Stimulated activated CD8-positive, alpha-beta memory T cell treated with anti-CD3 and anti-CD28 coated beads, Interleukin-4, amount 100 ng/mL, for 24 hours (primary cell): ENCODE results near the gene TMEM132E.
A peak's percentile ranks its signal among the peaks of the same experiment; 100 is the strongest.

ENCODE experiments used
- DNase-seq: peaks from one replicate; pipeline ENCODE4 v3.0.0-alpha.2; 2020; ENCODE audit warnings: low read depth

TMEM132E gene

DNA sequence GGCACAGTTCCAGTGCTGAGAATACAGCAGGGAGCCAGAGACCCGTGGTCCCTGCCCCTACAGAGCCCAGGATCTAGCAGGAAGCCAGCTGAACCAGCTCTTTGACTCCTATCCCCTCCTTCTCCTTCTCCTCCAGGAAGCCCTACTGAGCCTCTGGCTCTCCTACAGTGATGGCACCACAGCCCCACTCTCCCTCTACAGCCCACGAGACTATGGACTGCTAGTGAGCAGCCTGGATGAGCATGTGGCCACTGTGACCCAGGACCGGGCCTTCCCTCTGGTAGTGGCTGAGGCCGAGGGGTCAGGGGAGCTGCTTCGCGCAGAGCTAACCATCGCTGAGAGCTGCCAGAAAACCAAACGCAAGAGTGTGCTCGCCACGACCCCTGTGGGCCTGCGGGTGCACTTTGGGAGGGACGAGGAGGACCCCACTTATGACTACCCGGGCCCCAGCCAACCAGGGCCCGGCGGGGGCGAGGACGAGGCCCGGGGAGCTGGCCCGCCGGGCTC is 57.7 kb downstream of the TMEM132E start:
- no peak for DNase-seq

DNA sequence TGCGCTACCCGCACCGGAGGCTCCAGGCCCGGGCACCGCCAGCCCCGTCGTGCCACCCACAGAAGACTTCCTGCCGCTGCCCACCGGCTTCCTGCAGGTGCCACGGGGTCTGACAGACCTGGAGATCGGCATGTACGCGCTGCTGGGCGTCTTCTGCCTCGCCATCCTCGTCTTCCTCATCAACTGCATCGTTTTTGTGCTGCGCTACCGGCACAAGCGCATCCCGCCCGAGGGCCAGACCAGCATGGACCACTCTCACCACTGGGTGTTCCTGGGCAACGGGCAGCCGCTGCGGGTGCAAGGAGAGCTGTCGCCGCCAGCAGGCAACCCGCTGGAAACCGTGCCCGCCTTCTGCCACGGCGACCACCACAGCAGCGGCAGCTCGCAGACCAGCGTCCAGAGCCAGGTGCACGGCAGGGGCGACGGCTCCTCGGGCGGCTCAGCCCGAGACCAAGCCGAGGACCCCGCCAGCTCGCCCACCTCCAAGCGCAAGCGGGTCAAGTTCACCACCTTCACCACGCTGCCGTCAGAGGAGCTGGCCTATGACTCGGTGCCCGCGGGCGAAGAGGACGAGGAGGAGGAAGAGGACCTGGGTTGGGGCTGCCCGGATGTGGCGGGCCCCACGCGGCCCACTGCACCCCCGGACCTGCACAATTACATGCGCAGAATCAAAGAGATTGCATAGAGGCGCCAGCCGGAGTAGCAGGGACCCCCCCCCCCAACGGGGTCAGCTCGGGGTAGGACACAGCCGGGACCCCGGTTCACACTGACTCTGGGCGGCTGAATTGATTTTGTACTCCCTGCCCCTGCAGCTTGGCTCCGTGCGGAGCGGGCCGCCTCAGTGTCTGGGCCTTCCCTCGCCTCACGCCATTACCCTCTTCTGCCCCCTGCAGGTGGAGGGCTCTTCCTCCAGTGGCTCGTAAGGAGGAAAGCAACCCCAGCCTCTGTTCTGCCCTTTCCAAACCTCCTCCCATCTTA is 58.5 kb downstream of the TMEM132E start:
- DNase-seq = peak; percentile 70

DNA sequence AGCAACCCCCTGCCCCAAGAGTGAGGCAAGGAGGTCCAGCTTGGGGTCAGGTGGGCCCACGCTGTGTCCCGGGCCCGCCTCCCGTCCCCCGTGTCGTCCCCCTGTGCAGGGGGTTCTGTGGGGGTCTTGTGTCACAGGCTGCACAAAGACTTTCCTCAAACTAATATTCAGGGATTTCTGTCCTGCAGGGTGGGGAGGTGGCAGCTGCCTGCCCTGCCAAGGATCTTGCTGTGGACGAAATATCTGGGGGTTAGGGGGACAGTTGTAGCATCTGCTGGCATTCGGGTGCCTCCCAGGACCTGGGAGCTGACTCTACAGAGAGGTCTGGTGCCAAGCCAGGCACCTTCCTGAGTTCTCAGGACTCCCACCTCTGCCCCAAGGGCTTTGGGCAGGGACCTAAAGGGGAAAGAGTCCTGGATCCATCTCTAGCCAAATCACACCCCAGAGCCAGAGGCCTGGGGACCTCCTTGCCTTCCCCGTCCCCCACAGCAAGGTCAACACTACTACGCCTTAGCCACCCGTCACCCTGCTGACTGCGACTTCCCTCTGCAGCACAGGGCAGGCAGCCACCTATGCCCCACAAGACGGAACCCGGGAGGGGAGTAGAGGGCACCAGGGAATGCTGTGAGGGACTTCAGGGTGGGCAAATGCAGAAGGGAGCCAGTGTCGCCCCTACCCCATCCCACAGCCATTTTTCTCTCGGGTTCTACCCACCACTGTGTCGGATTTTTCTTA is 59.3 kb downstream of the TMEM132E start:
- DNase-seq = no peak

DNA sequence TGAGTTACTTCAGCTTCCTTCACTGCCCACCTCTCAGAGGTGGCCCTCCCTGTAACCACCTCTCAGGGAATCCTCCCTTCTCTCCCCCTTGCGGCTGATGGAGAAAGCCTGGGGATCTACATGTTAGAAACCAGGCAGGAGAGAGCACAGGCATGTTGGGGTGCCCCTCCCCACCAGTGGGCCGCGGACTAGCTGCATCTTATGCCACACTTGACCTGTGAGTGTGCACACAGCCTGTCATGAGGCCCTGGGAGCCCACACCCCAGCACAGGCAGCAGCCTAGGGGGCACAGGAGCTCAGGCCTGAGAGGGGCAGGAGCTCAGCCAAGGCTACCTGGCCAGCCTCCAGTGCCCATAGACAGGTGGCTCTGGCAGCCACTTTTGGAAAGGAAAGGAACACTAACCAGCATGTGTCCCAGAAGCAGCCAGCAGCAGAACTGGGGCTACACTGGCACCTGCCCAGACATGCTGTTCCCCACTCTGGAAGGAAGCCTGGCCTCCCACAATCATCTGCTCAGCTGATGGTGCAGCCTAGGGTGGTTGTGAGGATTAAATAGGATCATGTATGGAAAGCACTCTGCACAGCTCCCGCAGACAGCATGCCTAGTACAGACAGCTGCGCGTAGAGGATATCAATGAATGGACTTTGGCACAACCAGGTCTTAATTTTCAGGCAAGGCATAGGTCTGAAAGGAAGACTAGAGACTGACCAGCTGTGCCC is 60.5 kb downstream of the TMEM132E start:
- DNase-seq = no peak

DNA sequence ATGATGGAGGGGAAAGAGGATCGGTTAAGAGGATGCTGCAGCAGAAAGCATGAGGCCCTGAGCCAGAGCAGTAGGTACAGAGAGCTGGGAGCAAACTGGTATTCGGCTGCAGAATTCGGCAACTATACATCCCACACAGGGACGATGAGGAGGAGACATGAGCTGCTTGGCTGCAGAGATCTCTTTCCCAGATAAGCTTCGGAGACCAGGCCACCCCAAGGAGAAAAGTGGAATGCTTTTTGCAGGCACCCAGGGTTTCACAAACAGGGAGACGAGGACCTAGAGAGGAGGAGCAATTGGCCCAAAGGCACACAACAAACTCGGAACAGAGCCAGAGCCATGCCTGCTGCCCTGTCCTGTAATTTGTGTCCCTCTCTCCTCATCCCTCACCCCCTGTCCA is 62.0 kb downstream of the TMEM132E start:
- DNase-seq = no peak

DNA sequence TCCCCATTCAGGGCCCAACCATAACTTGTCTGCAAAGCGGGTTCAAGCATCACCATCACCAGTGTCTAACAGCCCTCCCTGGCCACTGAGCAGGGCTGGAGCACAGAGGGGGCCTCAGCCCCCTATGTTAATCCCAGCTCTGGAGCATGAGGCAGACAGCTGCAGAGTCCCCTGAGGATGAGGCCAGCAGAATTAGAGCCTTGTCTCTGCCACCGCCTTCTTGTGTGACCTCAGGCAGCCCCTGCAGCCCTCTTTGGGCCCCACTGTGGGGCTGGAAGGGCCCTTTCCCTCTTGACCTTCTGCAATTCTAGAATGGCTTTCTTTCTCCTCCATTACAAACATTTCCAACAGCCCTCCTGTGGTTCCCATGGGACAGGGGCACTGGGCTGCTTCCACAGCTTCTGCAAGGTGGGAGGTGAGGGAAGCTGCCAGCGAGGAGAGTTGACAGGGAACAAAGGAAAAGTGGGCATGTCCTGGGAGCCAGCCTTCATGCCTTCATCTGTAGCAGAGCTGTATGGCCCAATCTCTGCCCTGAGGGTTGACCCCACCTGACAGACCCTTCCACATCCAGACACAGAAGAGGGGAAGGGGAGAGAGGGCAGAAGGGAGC is 65.7 kb downstream of the TMEM132E start:
- no peak for DNase-seq

DNA sequence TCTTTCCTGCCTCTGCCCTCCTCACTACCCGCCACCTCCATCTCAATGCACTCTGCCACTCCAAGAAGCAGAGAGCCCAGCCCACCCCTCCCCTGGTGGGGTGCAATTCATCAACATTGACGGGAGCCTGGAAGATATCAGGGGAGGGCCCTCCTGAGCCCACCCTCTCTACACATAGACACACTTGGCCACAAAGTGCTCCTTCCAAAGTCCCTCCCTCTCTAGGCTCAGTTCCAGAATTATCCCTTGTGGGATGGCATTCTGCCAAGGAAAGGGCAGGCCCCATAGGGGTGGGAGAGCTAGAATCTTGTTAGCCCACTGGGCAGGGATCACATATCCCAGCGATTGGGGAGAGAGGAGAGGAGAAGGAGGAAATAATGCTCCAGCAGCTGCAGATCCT is 66.2 kb downstream of the TMEM132E start:
- no peak for DNase-seq

DNA sequence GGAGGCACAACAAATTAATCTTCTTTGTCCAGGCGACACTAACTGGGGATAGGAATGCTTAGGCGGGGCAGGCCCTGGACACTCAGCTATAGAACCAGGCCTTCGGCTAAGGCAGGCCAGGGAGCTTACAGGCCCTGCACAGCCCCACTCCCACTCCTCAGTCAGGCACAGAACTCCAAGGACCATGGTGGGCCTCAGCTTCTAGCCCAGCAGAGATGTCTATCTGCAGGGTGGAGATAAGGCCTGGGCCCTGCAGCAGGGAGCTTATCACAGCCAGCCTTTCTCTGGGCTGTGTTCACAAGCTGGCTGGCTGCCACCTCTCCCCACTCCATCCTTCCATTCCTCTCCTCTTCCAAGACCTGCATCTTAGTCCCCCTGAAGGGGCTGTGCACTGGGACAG is 68.1 kb downstream of the TMEM132E start:
- no peak for DNase-seq

DNA sequence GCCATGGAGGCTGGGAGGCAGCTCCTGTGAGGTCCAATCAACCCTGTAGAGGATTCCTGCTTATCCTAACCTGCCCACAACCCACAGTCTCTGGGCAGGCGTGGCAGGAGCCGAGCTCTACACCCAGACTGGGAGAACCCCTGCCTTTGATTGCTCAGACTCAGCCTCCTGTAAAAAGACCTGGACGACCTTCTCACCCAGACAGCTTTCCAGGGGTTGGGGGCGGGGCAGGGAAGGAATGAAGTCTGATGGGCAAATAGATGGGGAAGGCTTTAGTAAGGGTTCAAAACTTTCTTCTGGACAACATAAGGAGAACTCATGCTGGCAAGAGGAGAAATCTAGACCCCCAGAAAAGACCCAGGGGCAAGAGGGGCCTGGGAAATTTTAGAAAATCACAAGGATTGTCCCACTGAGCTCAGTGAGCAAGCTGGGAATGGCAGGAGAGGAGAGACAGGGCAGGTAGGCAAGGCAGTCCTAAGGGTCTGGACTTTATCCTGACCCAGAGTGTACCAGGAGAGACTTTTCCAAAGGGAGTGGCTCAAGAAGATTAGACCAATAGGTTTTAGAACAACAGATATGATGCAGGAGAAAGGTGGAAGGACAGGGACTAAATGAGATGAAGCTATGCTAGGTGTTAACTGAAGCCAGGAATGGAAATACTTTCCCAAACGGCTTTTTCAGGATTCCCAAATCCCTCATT is 70.8 kb downstream of the TMEM132E start:
- DNase-seq = no peak

DNA sequence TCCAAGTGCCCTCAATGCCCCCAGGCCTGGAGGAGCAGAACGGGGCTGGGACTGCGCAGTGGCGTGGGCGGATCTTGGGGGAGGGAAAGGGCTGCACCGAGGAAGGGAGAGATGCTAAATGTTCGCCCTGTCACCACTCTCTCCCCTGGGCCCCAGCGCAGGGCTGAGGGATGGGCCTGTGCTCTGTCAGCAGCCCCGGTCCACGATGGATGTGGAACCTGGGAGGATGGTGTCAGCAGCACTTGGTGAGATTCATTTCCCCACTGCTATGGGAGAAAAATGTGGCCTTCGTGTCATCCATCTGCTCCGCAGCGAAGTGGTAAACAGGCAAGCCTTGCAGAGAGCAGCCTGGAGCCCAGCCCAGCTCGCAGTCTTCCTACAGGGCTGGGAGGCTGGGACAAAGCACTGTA is 72.0 kb downstream of the TMEM132E start:
- no peak for DNase-seq

DNA sequence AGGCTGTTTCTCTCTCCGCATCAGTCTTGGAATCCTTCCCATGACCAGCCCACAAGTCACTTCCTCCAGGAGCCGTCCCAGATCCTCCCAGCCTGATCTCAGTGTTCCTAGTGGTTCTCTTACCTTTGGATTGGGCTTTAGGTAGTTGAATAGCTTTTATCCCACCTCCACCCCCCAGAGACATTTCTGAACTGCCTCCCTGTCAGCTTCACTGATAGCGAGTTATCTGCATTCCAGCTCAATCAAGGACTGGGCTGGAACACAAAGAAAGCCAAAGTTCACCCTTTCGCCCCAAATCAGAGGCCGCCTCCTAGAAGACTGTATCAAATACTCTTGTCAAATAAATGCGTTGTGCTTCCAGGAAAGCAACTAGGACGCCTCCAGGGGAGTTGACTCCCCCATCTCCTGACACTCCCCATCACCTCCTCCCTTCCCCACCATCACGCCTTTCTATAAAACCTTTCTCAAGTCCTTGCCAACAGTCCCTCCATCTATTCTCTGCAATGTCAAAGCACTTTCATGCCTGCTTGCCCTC is 72.7 kb downstream of the TMEM132E start:
- no peak for DNase-seq

DNA sequence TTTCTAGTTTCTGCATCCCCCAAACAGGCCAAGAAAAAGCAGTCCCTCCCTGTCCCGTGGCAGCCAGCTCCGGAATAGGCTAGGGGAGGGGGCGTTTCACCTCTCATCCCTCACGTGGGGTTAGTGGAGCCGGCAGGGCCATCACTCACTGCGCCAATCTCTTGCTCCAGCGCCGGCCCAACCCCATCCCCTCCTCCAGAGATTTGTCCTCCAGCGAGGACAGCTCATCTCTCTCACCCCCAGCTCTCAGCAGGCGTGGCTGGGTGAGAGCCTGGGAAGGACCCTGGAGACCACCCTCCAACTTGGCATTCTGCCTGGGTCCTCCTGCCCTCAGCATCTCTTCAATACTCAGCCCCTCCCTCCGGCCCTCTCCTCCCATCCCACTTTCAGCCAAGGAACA is 74.1 kb downstream of the TMEM132E start:
- DNase-seq = no peak

DNA sequence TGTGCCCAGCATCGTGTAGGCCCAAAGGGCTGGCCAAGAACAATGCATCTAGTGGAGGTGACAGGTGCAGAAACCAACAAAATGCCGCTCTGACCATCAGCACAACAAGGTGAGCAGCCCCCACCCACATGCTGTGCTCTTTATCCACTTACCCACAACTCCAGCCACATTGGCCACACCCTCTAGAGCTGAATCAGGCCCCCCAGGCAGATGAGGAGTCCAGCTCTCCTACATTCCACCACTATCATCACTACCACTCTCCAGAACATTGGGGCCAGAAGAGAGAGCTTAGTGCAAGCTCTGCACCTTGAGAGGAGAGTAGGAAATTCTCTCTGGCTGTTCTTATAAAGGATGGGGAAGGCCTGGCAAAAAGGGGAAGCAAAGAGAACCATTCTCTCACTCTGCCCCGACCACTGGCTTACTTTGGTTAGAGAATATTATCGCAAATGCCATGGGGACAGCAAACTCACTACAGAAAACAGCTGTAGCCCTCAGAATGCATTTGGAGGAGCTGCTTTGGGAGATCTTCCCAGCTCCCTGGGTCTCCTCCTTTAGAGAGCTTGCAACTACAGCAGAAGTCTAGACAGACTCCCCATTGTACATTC is 75.0 kb downstream of the TMEM132E start:
- no peak for DNase-seq

DNA sequence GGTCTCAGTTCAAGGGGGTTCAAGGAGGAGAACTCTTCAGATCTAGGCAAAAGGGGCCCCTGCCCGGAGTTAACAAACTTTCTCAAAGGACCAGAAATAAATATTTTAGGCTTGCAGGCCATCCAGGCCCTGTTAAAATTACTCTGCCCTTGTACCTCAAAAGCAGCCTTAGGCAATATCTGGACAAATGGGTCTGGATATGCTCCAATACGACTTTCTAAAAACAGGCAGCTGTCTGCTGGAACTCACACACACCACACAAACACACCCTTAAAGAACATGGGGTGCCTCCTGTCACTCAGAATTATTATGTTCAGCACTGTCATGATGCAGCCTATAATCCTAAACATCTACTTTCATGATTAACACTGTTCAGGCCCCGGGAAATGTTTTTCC is 75.5 kb downstream of the TMEM132E start:
- no peak for DNase-seq

DNA sequence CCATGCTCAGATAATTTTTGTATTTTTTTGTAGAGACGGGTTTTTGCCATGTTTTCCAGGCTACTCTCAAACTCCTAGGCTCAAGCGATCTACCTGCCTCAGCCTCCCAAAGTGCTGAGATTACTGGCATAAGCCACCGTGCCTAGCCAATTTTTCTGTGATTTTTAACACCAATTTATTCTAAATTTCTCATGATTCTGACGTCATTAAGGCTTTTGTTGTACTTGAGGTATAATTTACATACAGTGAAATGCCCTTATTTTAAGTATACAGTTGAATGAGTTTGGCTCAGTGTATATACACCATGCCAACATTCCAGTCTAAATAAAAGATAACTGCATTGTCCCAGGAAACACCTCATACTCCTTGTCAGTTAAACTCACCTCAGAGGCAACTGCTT is 77.4 kb downstream of the TMEM132E start:
- DNase-seq = no peak

DNA sequence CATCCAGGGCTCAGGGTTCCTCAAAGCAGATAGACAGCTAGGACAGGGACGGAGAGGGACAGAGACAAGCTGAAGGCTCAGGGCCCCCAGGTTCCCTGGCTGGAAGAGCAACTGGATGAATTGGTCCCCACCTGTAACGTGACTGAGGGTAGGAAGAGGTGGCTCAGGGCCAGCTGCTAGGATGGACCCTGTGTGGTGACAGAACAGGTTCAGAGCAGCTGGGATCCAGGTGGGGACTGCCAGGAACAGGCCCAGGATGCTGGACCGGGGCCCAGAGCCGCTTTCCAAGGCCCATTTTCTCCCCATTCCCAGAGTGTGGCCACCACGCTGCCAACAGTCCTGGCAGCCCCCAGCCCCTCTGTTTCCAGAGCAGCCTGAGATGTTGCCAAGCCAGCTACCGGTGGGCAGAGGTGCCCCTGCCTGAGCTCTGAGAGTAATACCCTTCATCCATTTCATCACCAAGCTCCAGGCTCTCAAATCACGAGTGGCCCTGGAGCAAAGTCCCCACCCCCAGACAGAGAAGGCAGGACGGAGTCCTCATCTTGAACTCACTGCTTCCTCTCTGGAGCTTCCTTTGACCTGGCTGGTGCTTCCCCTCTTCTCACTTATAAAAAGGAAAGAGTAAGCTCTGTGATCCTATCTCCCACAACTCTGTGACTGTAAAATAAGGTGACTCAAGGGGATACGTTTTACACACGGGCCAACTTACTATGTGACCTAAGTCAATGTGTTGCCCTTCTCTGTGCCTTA is 79.6 kb downstream of the TMEM132E start:
- DNase-seq = no peak

DNA sequence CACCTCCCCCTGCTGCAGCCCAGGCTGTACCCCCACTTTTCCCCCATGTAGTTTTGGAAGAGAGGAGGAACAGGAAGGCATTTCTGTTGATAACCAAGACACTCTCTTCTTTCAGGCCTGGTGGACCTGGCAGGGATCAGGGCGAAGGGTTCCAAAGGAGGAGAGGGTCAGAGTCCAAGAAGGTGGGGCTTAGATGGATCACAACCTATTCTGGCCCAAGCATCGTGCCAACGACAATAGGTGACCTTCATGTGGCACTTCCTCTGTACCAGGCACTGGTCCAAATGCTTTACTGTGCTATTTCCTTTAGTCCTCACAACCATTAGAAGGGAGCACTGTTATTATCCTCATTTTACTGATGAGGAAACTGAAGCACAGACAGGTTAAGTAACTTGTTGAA is 84.3 kb downstream of the TMEM132E start:
- DNase-seq = no peak

DNA sequence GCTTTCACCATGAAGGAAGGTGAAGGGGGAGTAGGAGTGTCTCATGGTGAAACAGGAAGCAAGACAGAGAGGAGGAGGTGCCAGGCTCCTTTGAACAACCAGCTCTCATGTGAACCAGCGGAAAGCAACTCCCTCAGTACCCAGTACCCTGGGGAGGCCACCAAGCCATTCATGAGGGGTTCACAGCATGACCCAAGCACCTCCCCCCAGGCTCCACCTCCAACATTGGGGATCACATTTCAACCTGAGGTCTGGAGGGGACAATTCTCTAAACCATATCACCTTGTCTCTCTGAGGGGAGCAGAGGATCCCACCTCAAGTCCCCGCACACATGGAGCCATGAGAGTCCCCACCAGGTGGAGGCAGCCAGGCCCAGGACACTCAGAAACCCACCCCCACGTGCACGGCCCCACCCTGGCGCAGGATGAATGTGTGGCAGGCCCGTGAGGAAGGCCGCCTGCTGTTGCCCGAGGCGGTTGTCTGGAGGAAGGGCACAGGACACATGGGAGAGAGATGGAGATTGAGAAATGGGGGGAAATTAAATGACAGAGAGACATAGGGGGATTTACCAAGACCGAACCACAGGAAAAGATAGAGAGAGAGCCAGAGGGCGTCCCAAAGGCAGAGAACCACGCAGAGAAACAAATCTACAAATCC is 85.9 kb downstream of the TMEM132E start:
- DNase-seq = no peak
